Measurements from ENCODE around the gene KAT14.
"Not testable (repeated sequence)": the region's sequence is repeated elsewhere in the genome, so short reads cannot be mapped to it uniquely, and the experiment has no call there.

Gene KAT14

GRCh38 chr20:18180815-18181214 lies 43.2 kb downstream of the KAT14 start:
- no peak overlapping the region for H3K4me3 ChIP-seq (ENCODE audit: low read depth, low read length)
- TF ChIP-seq CTCF (IDR thresholded peaks at IDR 0.05; ENCODE audit: borderline replicate concordance, insufficient read depth, low read depth, low read length), result no peak

- no peak overlapping the region for H3K4me3 ChIP-seq (ENCODE audit: low read depth, low read length)
Observed at GRCh38 chr20:18187020-18187419, 49.4 kb downstream of the KAT14 start.

GRCh38 chr20:18188434-18188833 lies 50.8 kb downstream of the KAT14 start:
- TF ChIP-seq CTCF (IDR thresholded peaks at IDR 0.05; ENCODE audit: borderline replicate concordance, insufficient read depth, low read depth, low read length), result no peak
- no peak overlapping the region for H3K4me3 ChIP-seq (ENCODE audit: low read depth, low read length)

More at GRCh38 chr20:18187020-18187419, 49.4 kb downstream of the KAT14 start:
- no peak for TF ChIP-seq CTCF (IDR thresholded peaks at IDR 0.05; ENCODE audit: borderline replicate concordance, insufficient read depth, low read depth, low read length)

- no peak for TF ChIP-seq CTCF (IDR thresholded peaks at IDR 0.05; ENCODE audit: borderline replicate concordance, insufficient read depth, low read depth, low read length)
- H3K4me3 ChIP-seq (ENCODE audit: low read depth, low read length), result no peak overlapping the region
Observed at GRCh38 chr20:18190338-18191233, 52.9 kb downstream of the KAT14 start.

GRCh38 chr20:18191306-18191705 lies 53.6 kb downstream of the KAT14 start:
- H3K4me3 ChIP-seq (ENCODE audit: low read depth, low read length), result no peak overlapping the region
- no peak for TF ChIP-seq CTCF (IDR thresholded peaks at IDR 0.05; ENCODE audit: borderline replicate concordance, insufficient read depth, low read depth, low read length)

- H3K4me3 ChIP-seq (ENCODE audit: low read depth, low read length), result not testable (repeated sequence)
Observed at GRCh38 chr20:18194461-18194860, 56.8 kb downstream of the KAT14 start.

- no peak for TF ChIP-seq CTCF (IDR thresholded peaks at IDR 0.05; ENCODE audit: borderline replicate concordance, insufficient read depth, low read depth, low read length)
- no peak overlapping the region for H3K4me3 ChIP-seq (ENCODE audit: low read depth, low read length)
Observed at GRCh38 chr20:18195931-18196330, 58.3 kb downstream of the KAT14 start.

All from GM12875 (cell line).